Activated T-helper 1 cell treated with Interleukin-2 at 50 U/mL for 16 hours (primary cell): ENCODE results near the gene SEPTIN12.
A peak's percentile ranks its signal among the peaks of the same experiment; 100 is the strongest.
"Not testable (repeated sequence)": the region's sequence is repeated elsewhere in the genome, so short reads cannot be mapped to it uniquely, and the experiment has no call there.

ENCODE experiments used
- DNase-seq: peaks from one replicate; pipeline ENCODE4 v3.0.0-alpha.2; 2020; ENCODE audit warnings: low read depth

Gene SEPTIN12

DNA sequence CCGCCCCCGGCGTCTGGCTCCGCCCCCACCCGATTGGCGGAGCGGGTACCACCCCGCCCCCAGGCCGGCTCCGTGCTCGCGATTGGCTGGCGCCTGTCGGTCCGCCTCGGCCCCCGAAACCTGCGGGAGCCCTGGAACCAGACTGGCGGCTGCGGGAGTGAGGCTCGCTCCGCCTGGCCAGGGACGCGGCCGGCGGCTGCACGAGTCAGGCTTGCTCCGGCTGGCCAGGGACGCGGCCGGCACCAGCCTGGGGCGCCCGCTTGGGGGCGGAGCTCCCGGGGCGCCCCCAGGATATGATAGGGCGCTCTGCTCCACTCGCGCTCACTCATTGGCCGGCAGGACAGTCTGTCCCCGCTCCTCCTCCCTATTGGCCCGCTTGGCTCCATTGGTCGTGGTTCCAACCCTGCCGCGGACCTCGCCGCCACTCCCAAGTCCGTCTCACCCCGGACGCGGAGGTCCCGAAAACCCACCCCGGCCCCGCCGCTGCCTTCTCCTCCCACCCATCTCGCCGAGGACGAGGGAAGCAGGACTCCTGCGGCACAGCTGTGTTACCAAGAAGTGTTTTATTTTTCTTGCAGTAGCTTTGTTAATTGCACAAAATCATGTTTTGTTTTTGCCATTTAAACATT lies 14.6 kb upstream of the SEPTIN12 start:
- peak; percentile 81 for DNase-seq

- peak; percentile 78 for DNase-seq
Measured at GRCh38 chr16:4801962-4802658, 14.0 kb upstream of the SEPTIN12 start, which contains the start of gene ROGDI. ROGDI (minus strand) TSS chr16:4802633; CDS start chr16:4802571, 62 bp downstream.

DNA sequence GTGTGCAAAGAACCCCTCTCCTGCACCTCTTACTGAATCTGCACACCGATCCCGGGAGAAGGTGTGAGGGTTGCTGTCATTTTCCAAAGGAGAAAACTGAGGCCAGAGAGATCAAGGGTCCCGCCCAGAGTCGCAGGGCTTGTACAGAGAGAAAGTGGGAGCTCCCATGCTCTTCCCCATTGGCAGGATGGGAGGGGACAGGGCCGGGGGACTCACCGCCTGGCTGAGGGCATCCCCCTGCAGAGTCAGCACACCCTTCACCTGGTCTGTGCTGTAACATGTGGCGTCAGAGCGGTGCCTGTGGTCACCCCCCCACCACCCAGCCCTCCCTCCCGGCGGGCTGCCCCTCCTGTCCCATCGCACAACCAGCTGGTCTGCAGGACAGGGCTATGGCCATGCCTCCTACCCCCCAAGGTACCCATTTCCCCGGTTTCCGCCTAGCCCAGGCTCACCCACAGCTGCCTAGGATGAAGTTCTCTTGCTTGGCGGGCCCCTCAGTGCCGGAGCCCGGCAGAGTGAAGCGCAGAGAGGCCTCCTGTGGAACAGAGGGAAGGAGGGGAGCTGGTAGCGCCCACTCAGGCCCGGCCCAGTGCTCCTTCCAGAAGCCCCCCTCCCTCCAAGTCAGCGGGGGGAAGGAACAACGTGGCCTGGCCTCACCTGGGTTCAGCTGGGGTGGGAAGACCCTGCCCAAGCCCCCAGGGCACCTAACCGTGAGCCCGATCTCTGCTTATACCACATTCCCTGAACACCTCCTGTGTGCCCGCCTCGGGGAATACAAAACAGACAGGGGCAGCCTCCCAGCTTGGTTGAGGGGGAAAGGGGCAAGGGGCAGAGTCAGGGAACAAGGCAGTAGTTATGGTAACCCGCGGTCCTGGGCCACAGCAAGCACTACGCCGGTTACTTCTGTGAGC lies 13.2 kb upstream of the SEPTIN12 start:
- no peak for DNase-seq

- DNase-seq = no peak
Measured at GRCh38 chr16:4800290-4801041, 12.3 kb upstream of the SEPTIN12 start.

DNA sequence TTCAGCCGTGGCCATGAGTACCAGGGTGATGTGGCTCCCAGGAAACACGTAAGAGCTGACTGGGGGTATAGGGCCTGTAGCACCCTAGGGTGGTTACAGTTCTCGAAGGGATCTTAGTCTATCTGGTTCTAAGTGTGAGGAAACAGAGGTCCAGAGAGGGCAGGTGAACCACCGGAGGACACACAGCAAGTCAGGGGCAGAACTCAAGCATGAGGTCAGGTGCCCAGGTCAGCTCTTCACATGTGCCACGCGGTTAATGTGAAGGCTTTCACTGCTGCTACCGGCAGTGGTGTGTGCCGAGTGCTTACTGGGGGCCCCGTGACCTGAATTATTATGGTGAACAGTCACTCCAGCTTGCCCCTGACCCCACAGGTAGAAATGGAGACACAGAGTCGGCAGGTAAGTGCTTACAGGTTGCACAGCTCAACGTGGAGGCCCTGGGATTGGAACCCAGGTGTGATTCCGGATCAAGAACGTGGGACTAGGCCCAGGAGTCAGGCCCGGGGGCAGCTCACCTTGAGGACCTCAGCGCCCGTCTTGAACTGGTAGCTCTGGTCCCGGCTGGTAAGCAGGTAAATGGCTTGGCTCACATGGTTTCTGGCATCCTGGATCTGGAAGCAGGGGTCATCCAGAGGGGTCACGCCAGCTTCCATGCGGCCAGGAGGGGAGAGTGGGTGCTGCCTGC lies 11.2 kb upstream of the SEPTIN12 start:
- no peak for DNase-seq

DNA sequence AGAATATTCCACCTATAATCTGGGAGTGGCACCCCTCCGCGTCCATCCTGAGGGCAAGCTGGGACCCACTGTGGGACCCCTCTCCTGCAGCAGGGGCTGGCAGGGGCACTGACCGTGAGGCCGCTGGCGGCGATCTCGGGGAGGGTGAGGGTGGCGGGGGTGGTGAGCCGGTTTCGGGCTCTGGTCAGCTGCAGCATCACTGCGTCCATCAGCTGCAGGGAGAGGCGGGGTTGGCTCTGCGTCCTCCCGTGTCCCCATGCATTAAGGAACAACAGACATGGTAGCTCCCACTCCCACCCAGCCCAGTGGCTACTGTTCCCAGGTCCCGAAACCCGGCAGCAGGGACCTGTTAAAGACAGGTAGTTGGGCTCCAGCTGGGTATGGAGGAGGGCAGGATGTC lies 10.3 kb upstream of the SEPTIN12 start:
- DNase-seq = no peak

DNA sequence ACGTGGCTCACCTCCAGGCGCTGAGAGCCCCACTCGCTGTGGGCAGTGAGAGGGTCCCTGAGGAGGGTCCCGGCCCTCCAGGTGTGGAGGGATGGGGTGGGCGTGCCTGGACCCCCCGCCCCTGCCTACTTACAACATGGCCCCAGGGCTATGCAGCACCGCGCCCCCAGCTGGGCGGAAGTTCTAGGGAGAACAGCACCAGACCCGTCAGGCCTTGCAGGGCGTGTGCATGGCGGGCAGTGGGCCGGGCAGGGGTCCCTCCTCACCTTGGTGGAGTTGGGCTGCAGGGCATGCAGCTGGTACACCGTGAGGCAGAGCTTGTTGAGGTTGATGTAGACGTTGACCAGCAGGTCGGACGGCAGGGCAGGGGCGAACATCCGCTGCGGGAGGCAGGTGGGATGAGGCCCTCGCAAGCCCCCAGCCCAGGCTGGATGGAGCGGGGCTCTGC lies 9.7 kb upstream of the SEPTIN12 start:
- no peak for DNase-seq

GRCh38 chr16:4796982-4797804 lies 9.0 kb upstream of the SEPTIN12 start:
- DNase-seq = no peak

DNA sequence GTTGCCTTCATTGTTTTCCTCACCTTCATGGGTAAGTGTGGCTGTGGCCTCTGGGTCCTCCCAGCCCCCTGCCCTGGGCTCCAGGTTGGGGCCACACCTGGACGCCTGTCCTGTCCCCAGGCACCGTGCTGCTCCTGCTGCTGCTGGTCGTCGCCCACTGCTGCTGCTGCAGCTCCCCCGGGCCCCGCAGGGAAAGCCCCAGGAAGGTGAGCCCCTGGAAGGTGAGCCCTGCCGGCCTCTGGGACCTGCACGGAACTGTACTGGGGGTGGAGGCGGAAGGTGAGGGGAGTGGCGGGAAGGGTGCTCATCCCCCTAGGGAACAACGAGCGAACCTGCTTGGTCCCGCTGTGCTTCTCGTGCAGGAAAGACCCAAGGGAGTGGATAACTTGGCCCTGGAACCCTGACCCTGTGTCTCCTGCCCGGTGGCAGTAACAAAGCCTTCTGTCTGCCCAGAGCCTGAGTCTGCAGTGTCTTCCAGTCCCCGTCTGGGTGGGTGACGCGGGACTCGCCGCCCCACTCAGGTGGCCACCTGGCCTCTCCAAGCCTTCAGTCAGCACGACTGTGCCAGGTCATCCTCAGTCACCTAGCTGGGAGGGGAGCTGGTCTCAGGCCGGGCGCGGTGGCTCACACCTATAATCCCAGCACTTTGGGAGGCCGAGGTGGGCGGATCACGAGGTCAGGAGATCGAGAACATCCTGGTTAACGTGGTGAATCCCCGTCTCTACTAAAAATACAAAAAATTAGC lies 7.9 kb upstream of the SEPTIN12 start:
- DNase-seq = no peak

DNA sequence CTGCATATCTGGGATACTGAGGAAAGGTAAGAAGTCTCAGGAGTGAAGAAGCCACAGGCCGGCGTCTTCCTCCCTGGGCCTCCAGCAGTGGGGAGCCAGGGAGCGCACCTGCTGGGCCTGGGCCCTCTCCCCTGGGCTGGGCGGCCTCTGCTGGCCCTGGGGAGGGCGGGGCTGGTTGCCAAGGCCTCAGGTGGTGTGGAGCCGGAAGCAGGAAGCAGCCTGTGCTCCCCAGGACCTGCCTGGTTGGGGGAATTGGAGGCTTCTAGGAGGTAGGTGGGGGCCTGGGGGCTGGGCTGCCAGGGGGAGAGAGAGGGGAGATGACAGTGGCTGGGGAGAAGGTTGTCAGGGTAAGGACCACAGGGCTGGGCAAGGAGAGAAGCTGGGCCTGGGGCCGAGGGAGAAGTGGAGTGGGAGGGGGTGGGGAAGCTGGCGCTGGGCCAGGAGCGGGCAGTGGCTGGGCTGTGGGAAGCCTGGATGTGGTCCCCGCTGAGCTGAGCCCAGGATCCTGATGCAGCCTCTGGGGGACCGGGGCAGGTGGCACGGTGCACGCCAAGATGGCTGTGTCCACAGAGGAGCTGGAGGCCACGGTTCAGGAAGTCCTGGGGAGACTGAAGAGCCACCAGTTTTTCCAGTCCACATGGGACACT lies 7.2 kb upstream of the SEPTIN12 start, which contains the start of gene SMIM22:
Gene SMIM22, plus strand, starts transcription at position 189 of the 647 bp plus-strand sequence. Its CDS starts 366 bp downstream, at position 555.
- DNase-seq = no peak

DNA sequence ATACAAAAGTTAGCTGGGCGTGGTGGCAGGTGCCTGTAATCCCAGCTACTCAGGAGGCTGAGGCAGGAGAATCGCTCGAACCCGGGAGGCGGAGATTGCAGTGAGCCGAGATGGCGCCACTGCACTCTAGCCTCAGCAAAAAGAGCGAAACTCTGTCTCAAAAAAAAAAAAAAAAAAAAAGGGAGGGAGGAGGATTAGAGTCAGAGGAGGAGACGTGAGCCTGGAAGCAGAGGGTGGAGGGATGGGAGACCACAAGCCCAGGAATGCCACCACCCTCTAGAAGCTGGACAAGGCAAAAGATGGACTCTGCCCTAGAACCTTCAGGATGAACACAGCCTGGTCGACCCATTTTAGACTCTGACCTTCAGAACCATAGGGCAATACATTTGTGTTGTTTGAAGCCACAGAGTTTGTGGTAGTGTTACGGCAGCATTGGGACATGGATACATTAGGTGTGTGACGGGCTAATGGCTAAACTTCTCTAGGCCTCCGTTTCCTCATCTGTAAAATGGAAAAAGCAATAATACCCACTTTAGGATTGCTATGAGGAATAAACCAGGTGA lies 4.9 kb upstream of the SEPTIN12 start:
- DNase-seq = no peak

DNA sequence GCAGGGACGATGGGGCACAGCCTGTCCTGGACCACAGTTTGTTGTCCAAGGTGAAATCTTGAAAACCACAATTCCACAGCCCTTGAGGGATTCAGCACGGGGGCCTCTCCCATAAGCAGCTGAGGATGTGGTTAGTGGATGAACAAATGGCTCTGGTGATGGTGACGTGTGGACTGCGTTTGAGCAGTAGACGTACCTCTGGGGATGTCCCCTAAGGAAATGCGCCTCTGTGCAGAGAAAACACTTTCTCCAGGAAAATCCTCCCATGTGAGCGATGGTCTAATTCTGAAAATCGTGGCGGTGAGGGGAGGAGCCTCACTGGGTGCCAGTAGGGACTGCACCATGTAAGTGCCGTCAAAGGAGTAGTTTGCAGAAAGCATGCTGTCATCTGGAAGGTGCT lies 2.7 kb upstream of the SEPTIN12 start:
- no peak for DNase-seq

- DNase-seq = no peak
Measured at GRCh38 chr16:4790261-4790660, 2.1 kb upstream of the SEPTIN12 start.

DNA sequence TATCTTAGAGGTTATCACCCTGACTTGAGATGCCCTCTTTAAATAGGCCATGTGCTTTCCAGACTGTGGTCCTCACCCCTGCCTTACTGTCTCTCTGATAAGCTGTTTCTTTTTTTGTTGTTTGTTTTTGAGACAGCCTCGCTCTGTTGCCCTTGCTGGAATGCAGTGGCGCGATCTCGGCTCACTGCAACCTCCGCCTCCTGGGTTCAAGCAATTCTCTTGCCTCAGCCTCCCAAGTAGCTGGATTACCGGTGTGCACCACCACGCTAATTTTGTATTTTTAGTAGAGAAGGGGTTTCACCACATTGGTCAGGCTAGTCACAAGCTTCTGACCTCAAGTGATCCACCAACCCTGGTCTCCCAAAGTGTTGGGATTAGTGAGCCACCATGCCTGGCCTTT lies 765 bp upstream of the SEPTIN12 start:
- DNase-seq = no peak

GRCh38 chr16:4788489-4788889 lies 344 bp upstream of the SEPTIN12 start:
- no peak for DNase-seq

DNA sequence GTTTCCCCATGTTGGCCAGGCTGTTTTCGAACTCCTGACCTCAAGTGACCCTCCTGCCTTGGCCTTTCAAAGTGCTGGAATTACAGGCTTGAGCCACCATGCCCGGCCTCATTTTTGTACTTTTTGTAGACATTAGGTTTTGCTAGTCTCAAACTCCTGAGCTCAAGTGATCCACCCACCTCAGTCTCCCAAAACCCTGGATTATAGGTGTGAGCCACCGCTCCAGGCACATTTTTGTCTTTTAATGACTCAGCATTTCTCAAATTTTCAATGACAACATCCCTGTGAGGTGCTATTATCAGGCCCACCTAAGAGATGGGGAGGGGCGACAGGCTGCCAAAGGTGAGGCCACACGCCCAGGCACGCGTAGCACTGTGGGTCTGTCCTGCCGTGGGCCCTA lies 1.1 kb downstream of the SEPTIN12 start:
- DNase-seq = no peak

- no peak for DNase-seq
Measured at GRCh38 chr16:4785758-4786433, 2.2 kb downstream of the SEPTIN12 start.

- not testable (repeated sequence) for DNase-seq
Measured at GRCh38 chr16:4784444-4784987, 3.6 kb downstream of the SEPTIN12 start.
